K562 (cell line): Measurements from ENCODE around the gene CSTPP1. TPM values are rescaled to one million over a fixed set of nuclear protein-coding genes. Genes with fewer than 3 reads are reported as not detected.

Experiments used
- ATAC-seq: fragments of 200-7000 bp; cut with Tn5 transposase; 3 replicates; pipeline ENCODE4 v1.9.1; 2020; ENCODE audit warnings: moderate library complexity
- BruUV-seq: library from RNA; stranded (reverse); fragments of 400-500 nt; replicated peaks from 2 replicates; lab custom pipeline; 2021; lab: Mats Ljungman, UMichigan
- CTCF ChIA-PET: fragments of 300-600 bp; formaldehyde crosslinking; extraction: SDS; loops from one replicate; lab custom pipeline; 2021; ENCODE audit warnings: low intra/inter-chr PET ratio; lab: Yijun Ruan, JAX
- POLR2A ChIA-PET: fragments of 300-600, 350-650 bp; sonication (Branson Sonifier 250); formaldehyde crosslinking; extraction: SDS; loops from one replicate; lab custom pipeline; 2021; ENCODE audit warnings: antibody characterized with exemption, inconsistent platforms; lab: Yijun Ruan, JAX
- DNase-seq, 4 experiments: peaks; one replicate each; pipeline versions ENCODE4 v3.0.0 to v3.0.0-alpha.2; 2011 to 2018; ENCODE audit warnings: low spot score in 3 of 4, mixed read lengths in 3 of 4; ENCODE audit errors: extremely low read depth in 1 of 4
- FAIRE-seq: peaks from 2 replicates; lab custom pipeline; 2011; peaks lifted over from hg19 to GRCh38; lab: Jason Lieb, UNC
- H2AFZ ChIP-seq: 2 replicates; pipeline ENCODE4 v1.6.0; 2011; ENCODE audit warnings: low read depth, low read length, control low read depth, inconsistent platforms
- H3K27ac ChIP-seq: fragments of 200-600 bp; 3 replicates; pipeline ENCODE4 v1.8.0; 2011; ENCODE audit warnings: low read depth, mild to moderate bottlenecking, control low read depth, inconsistent platforms, low read length, moderate library complexity, mixed read lengths; ENCODE audit errors: extremely low read depth
- H3K27me3 ChIP-seq, 2 experiments: fragments of 300-600 bp in 1 of 2; 2 replicates in 1 of 2; 3 replicates in 1 of 2; pipeline versions ENCODE4 v1.6.0 to v1.8.0; 2011; ENCODE audit warnings: inconsistent platforms in 2 of 2, low read length in 2 of 2, mild to moderate bottlenecking in 1 of 2, mixed read lengths in 1 of 2, moderate library complexity in 1 of 2; ENCODE audit not compliant: control insufficient read depth in 2 of 2, insufficient read depth in 2 of 2
- H3K36me3 ChIP-seq: fragments of 300-600 bp; 3 replicates; pipeline ENCODE4 v1.8.0; 2011; ENCODE audit warnings: mild to moderate bottlenecking, low read length, inconsistent platforms; ENCODE audit not compliant: control insufficient read depth, insufficient read depth
- H3K4me1 ChIP-seq, 2 experiments: fragments of 200-600 bp in 1 of 2; replicated peaks in 1 of 2; 2 replicates in 1 of 2; 3 replicates in 1 of 2; pipeline versions ENCODE4 v1.5.1 to v1.8.0; 2011; ENCODE audit warnings: inconsistent platforms in 2 of 2, low read length in 2 of 2, mild to moderate bottlenecking in 1 of 2, mixed read lengths in 1 of 2, moderate library complexity in 1 of 2; ENCODE audit not compliant: control insufficient read depth in 2 of 2, insufficient read depth in 2 of 2
- H3K4me2 ChIP-seq: 2 replicates; pipeline ENCODE4 v1.6.1; 2011; ENCODE audit warnings: low read length, control low read depth, inconsistent platforms, mixed read lengths; ENCODE audit not compliant: insufficient read depth
- H3K4me3 ChIP-seq: fragments of 200-600 bp; sonication (generic), shearing (Covaris generic); 2 replicates; pipeline ENCODE4 v1.5.1; 2016; ENCODE audit warnings: control low read depth, inconsistent platforms
- H3K79me2 ChIP-seq: fragments of 200-600 bp; 3 replicates; pipeline ENCODE4 v1.8.0; 2011; ENCODE audit warnings: low read length, inconsistent platforms; ENCODE audit not compliant: control insufficient read depth, insufficient read depth
- H3K9ac ChIP-seq, 2 experiments: 2 replicates each; pipeline versions ENCODE4 v1.6.0 to v1.6.1; 2011; ENCODE audit warnings: low read depth in 2 of 2, low read length in 2 of 2, control low read depth in 1 of 2, inconsistent platforms in 1 of 2, mild to moderate bottlenecking in 1 of 2, mixed read lengths in 1 of 2; ENCODE audit not compliant: insufficient read depth in 1 of 2
- H3K9me1 ChIP-seq: one replicate; pipeline ENCODE4 v1.6.0; 2011; ENCODE audit warnings: inconsistent platforms, mild to moderate bottlenecking, low read length, moderate library complexity; ENCODE audit not compliant: control insufficient read depth, insufficient read depth
- H3K9me3 ChIP-seq: replicated peaks from 2 replicates; pipeline ENCODE4 v1.5.1; 2011; ENCODE audit warnings: low read depth, low read length, inconsistent platforms; ENCODE audit not compliant: control insufficient read depth, insufficient read depth
- H4K20me1 ChIP-seq: replicated peaks from 2 replicates; pipeline ENCODE4 v1.6.1; 2011; ENCODE audit warnings: low read length, inconsistent platforms, mixed read lengths; ENCODE audit not compliant: control insufficient read depth, insufficient read depth
- BDP1 ChIP-seq: IDR thresholded peaks from 3 replicates; pipeline ENCODE4 v1.6.1; 2011; ENCODE audit not compliant: insufficient read length, insufficient read depth
- ETS1 ChIP-seq: conservative IDR thresholded peaks from 2 replicates; pipeline ENCODE4 v1.6.1; 2011; ENCODE audit warnings: low read depth, mild to moderate bottlenecking, low read length; ENCODE audit not compliant: control insufficient read depth
- FOXK2 ChIP-seq, 2 experiments: fragments of 450-650 bp; IDR thresholded peaks in 1 of 2; conservative IDR thresholded peaks in 1 of 2; 2 replicates each; pipeline ENCODE4 v1.6.1; 2016; ENCODE audit warnings: low read depth in 2 of 2, mild to moderate bottlenecking in 1 of 2
- MYBL2 ChIP-seq, 2 experiments: fragments of 450-650 bp in 1 of 2; sonication (generic) in 1 of 2; formaldehyde crosslinking in 1 of 2; IDR thresholded peaks; 2 replicates each; pipeline versions ENCODE4 v1.6.1 to v1.8.1; 2017 to 2022; ENCODE audit warnings: borderline replicate concordance in 1 of 2, inconsistent platforms in 1 of 2, low read depth in 1 of 2, mild to moderate bottlenecking in 1 of 2, missing genetic modification reagents in 1 of 2, moderate library complexity in 1 of 2
- NCOA4 ChIP-seq: fragments of 450-650 bp; IDR thresholded peaks from 2 replicates; pipeline ENCODE4 v1.6.1; 2018; ENCODE audit warnings: mild to moderate bottlenecking; ENCODE audit not compliant: partially characterized antibody
- POLR2AphosphoS2 ChIP-seq: IDR thresholded peaks from 2 replicates; pipeline ENCODE4 v1.6.1; 2012; ENCODE audit warnings: low read length, improper control_type of control experiment
- POLR3A ChIP-seq: IDR thresholded peaks from 2 replicates; pipeline ENCODE4 v1.6.1; 2011; ENCODE audit warnings: borderline replicate concordance, mild to moderate bottlenecking, moderate library complexity; ENCODE audit not compliant: insufficient read length, insufficient read depth; ENCODE audit errors: extremely low read depth
- RBM39 ChIP-seq: fragments of 200-400 bp; formaldehyde crosslinking; optimal IDR thresholded peaks from 2 replicates; pipeline ENCODE3; 2018; ENCODE audit warnings: low read depth, low read length
- SIN3B ChIP-seq: fragments of 450-650 bp; IDR thresholded peaks from 2 replicates; pipeline ENCODE4 v1.6.1; 2017; ENCODE audit warnings: low read depth, mild to moderate bottlenecking, moderate library complexity
- ZHX1 ChIP-seq: fragments of 150-350 bp; conservative IDR thresholded peaks from 2 replicates; pipeline ENCODE4 v1.6.1; 2014; ENCODE audit warnings: low read length
- WGBS: fragments of 100-300 bp; shearing (Covaris generic); methylation state at CpG from one replicate; pipeline ENCODE4 v1.1.6; 2016; ENCODE audit warnings: low coverage, mixed read lengths; ENCODE audit not compliant: insufficient coverage; ENCODE audit errors: missing lambda C conversion rate; 5-methylcytosine and 5-hydroxymethylcytosine counted together
- in situ Hi-C: fragments of 300-500 bp; cut with MboI; formaldehyde crosslinking; loops from 4 replicates; pipeline ENCODE4 v1.15.0; 2018; ENCODE audit warnings: inconsistent platforms, mixed read lengths
- intact Hi-C: fragments of 100-400 bp; cut with micrococcal nuclease; formaldehyde crosslinking; loops from 2 replicates; pipeline ENCODE4 v1.14.2; 2022
- polyA plus RNA-seq, 8 experiments: library from polyadenylated mRNA; depleted of rRNA in 4 of 8; stranded (reverse) in 5 of 8; unstranded in 3 of 8; fragments of >200 nt; fragmentation: Nextera tagmentation in 2 of 8; fragmentation: Illumina TruSeq in 1 of 8; extraction: Ambion mirVana in 2 of 8; extraction: Trizol in 1 of 8; gene quantifications; 2 replicates each; pipeline versions ENCODE4 v1.2.1 to v1.2.3, GENCODE V29; 2011 to 2014; ENCODE audit warnings: inconsistent platforms in 1 of 8, missing spikeins in 1 of 8
- total RNA-seq, 7 experiments: library from RNA; depleted of rRNA in 6 of 7; stranded (reverse); fragments of >200 nt in 6 of 7; fragmentation: Illumina TruSeq in 2 of 7; extraction: Trizol in 2 of 7; gene quantifications; 2 replicates each; pipeline versions ENCODE4 v1.2.1 to v1.2.3, GENCODE V29; 2011 to 2021; ENCODE audit warnings: low replicate concordance in 1 of 7
- TF ChIP-seq, protein P1 (sequence below): fragments of 450-650 bp; formaldehyde crosslinking; IDR thresholded peaks from 2 replicates; pipeline ENCODE4 v1.4.0; 2022; ENCODE audit warnings: missing genetic modification characterization

Gene CSTPP1
- total and polyA plus RNA-seq, 9 of the 15 experiments (the other 6 are each of a cell fraction or from before 2014, with no cell fraction given): 6.5 to 17.8 (median 9.2) TPM

- Histone ChIP-seq H3K4me2 (no peak overlapping the region), H3K4me1 (peaks cover 0 to 16% of the 10 kb centered on the region in 2 experiments; a peak in 2 of 5 replicates), H3K27me3 (no peaks in the 10 kb centered on the region), H4K20me1 (peaks cover 17% of the 10 kb centered on the region), H3K4me3 (no peak overlapping the region), H2AFZ (no peak overlapping the region), H3K9me3 (no peaks in the 10 kb centered on the region), H3K36me3 (peaks cover 59% of the 10 kb centered on the region), H3K9me1 (peaks cover 2% of the 10 kb centered on the region), H3K27ac (no peak overlapping the region), H3K79me2 (no peaks in the 10 kb centered on the region; the same call in 2 of the 3 replicates), H3K9ac (peak overlapping the region in 1 of 2 experiments; percentile 41; a peak in 1 of 4 replicates)
- WGBS: 92% methylated on average over 13 of the region's 15 CpGs
- in situ Hi-C loops: loop anchor here (5.0 kb wide), 1 partner anchor 277 kb away; no protein-coding TSS in a partner anchor
- intact Hi-C loops: no loop called here
- no TSS peak for BruUV-seq
- no peak for DNase-seq
- ATAC-seq: no peak
- POLR2A ChIA-PET: interaction anchor here (0.5 to 3.1 kb wide), 3 partner anchors 8 to 242 kb away, joined by 3 to 29 read pairs (median 9); no protein-coding TSS in a partner anchor
- FAIRE-seq: no peak
- CTCF ChIA-PET: no interaction called here
- no peak for TF ChIP-seq SIN3B
- TF ChIP-seq, protein P1, sequence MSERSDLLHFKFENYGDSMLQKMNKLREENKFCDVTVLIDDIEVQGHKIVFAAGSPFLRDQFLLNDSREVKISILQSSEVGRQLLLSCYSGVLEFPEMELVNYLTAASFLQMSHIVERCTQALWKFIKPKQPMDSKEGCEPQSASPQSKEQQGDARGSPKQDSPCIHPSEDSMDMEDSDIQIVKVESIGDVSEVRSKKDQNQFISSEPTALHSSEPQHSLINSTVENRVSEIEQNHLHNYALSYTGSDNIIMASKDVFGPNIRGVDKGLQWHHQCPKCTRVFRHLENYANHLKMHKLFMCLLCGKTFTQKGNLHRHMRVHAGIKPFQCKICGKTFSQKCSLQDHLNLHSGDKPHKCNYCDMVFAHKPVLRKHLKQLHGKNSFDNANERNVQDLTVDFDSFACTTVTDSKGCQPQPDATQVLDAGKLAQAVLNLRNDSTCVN (CRISPR knock-in tag): no peak
- TF ChIP-seq POLR3A: no peak
- no peak for TF ChIP-seq RBM39
- TF ChIP-seq MYBL2 (IDR thresholded peaks at IDR 0.05; ENCODE audit: low read depth): no peak
- TF ChIP-seq MYBL2 (CRISPR knock-in tag; IDR thresholded peaks at IDR 0.05; ENCODE audit: borderline replicate concordance): no peak
- no peak for TF ChIP-seq ZHX1
- no peak for TF ChIP-seq NCOA4
- no peak for TF ChIP-seq BDP1
- no peak for TF ChIP-seq FOXK2 (conservative IDR thresholded peaks at IDR 0.05 in 1 of 2, IDR thresholded peaks at IDR 0.05 in 1 of 2; ENCODE audit: low read depth in 2 of 2)
- TF ChIP-seq POLR2AphosphoS2: 0 out of 2 replicates have a peak, but pooled peaks have one; percentile 39
- TF ChIP-seq ETS1: no peak
Observed at GRCh38 chr11:47163898-47164297, 227.3 kb downstream of the CSTPP1 start.
